Hepatocyte (in vitro differentiated cells): ENCODE measurements around the gene LRP1B.

Experiments
- EZH2 ChIP-seq: fragments of 200-600 bp; sonication (generic); IDR thresholded peaks from 2 replicates; pipeline ENCODE4 v1.6.1; 2016; ENCODE audit warnings: antibody characterized with exemption, mild to moderate bottlenecking, borderline replicate concordance
- EZH2phosphoT487 ChIP-seq: fragments of 200-600 bp; sonication (generic); IDR thresholded peaks from one replicate; pipeline ENCODE4 v1.6.1; 2018; ENCODE audit warnings: antibody characterized with exemption, mild to moderate bottlenecking, low read depth, moderate library complexity; ENCODE audit not compliant: unreplicated experiment, severe bottlenecking
- TF ChIP-seq, protein P1 (sequence below): fragments of 200-600 bp; sonication (generic); IDR thresholded peaks from 2 replicates; pipeline ENCODE4 v1.5.1; 2016; ENCODE audit warnings: antibody characterized with exemption, mild to moderate bottlenecking; ENCODE audit not compliant: poor library complexity

DNA sequence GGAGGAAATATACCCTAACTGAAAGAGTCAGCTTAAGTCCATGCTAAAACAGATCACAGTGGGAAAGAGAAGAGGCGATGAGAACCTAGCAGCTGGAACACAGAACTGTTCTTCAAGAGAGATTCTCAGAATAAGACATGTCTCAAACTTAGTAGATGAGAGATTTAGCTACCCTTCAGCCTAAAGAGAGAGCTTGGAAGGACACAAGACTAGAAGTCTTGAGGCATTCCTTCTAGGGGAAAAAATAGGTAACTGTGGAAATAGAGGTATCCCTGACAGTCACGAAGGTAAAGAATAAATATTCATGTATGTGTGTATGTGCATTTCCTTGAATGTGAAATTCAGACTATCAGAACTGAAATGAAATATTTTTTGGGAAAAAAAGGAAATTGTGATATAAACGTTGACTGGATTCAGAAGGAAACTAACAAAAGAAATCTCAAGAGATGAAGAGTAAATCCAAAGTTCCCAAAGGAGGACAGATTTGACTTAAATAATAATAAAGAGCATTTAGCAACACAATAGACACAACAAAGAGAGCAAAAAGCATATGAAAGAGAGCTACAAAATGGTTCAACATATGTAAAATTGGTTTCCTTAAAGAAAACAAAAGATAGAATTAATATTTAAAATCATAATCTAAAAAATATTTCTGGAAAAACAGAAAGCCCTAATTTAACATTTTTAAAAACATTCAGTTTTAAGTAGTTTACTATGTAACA lies 258.7 kb downstream of the LRP1B start:
- TF ChIP-seq, protein P1, sequence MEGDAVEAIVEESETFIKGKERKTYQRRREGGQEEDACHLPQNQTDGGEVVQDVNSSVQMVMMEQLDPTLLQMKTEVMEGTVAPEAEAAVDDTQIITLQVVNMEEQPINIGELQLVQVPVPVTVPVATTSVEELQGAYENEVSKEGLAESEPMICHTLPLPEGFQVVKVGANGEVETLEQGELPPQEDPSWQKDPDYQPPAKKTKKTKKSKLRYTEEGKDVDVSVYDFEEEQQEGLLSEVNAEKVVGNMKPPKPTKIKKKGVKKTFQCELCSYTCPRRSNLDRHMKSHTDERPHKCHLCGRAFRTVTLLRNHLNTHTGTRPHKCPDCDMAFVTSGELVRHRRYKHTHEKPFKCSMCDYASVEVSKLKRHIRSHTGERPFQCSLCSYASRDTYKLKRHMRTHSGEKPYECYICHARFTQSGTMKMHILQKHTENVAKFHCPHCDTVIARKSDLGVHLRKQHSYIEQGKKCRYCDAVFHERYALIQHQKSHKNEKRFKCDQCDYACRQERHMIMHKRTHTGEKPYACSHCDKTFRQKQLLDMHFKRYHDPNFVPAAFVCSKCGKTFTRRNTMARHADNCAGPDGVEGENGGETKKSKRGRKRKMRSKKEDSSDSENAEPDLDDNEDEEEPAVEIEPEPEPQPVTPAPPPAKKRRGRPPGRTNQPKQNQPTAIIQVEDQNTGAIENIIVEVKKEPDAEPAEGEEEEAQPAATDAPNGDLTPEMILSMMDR: no peak
- TF ChIP-seq EZH2: no peak
- no peak for TF ChIP-seq EZH2phosphoT487
